ENCODE data around the gene GPR107. TPM values are rescaled to one million over a fixed set of nuclear protein-coding genes. Genes with fewer than 3 reads are reported as not detected.

Gene GPR107
- total and polyA plus RNA-seq, 2 experiments from 2014 or later = 10.6 to 25.6 TPM

DNA sequence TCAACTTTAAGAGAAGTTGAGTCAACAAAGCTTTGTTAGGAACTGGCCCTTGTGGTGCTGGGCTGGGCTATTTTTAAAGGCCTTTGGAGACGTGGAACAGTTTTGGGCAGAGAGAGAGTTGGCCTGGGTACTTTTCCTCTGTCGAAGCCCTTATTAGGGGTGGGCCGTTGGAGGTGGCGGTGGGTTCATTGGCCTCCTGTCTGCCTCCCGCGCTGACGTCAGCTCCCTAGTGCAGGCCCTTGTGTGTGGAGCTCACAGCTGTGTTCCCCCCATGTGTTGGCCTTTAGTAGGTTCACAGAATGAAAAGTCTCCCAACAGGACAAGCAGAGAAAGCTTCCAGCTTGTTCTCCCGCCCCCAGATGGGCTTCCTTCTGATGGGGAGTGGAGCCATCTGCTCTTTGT lies 121.2 kb downstream of the GPR107 start:
- H3K36me3 ChIP-seq (replicated peaks; ENCODE audit: insufficient read depth, low read depth) = no peaks in the 10 kb centered on the region
- peaks cover 10% of the 10 kb centered on the region for H3K4me1 ChIP-seq (ENCODE audit: insufficient read depth)
- TF ChIP-seq EZH2 (IDR thresholded peaks at IDR 0.05; ENCODE audit: borderline replicate concordance) = no peak
- TF ChIP-seq, protein P1, sequence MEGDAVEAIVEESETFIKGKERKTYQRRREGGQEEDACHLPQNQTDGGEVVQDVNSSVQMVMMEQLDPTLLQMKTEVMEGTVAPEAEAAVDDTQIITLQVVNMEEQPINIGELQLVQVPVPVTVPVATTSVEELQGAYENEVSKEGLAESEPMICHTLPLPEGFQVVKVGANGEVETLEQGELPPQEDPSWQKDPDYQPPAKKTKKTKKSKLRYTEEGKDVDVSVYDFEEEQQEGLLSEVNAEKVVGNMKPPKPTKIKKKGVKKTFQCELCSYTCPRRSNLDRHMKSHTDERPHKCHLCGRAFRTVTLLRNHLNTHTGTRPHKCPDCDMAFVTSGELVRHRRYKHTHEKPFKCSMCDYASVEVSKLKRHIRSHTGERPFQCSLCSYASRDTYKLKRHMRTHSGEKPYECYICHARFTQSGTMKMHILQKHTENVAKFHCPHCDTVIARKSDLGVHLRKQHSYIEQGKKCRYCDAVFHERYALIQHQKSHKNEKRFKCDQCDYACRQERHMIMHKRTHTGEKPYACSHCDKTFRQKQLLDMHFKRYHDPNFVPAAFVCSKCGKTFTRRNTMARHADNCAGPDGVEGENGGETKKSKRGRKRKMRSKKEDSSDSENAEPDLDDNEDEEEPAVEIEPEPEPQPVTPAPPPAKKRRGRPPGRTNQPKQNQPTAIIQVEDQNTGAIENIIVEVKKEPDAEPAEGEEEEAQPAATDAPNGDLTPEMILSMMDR (IDR thresholded peaks at IDR 0.05; ENCODE audit: poor library complexity) = no peak
- TF ChIP-seq EZH2phosphoT487 (IDR thresholded peaks at IDR 0.05; ENCODE audit: low read depth, severe bottlenecking, unreplicated experiment) = no peak
- no peaks in the 10 kb centered on the region for H3K27me3 ChIP-seq
- H3K4me3 ChIP-seq = no peak overlapping the region
- H3K4me2 ChIP-seq = no peak overlapping the region
- no peak overlapping the region for H3K27ac ChIP-seq
- no peaks in the 10 kb centered on the region for H3K9me2 ChIP-seq (replicated peaks; ENCODE audit: insufficient read depth)
- H2AFZ ChIP-seq = no peak overlapping the region
- peaks cover 45% of the 10 kb centered on the region for H3K79me2 ChIP-seq
- no peak for DNase-seq (ENCODE audit: low spot score)
- H4K20me1 ChIP-seq (ENCODE audit: insufficient read depth, poor library complexity, severe bottlenecking) = no peaks in the 10 kb centered on the region
- WGBS (ENCODE audit: low lambda C conversion rate, missing lambda C conversion rate) = 89% methylated on average over 8 of the region's 8 CpGs
- no peaks in the 10 kb centered on the region for H3K9me3 ChIP-seq (ENCODE audit: low read depth)

DNA sequence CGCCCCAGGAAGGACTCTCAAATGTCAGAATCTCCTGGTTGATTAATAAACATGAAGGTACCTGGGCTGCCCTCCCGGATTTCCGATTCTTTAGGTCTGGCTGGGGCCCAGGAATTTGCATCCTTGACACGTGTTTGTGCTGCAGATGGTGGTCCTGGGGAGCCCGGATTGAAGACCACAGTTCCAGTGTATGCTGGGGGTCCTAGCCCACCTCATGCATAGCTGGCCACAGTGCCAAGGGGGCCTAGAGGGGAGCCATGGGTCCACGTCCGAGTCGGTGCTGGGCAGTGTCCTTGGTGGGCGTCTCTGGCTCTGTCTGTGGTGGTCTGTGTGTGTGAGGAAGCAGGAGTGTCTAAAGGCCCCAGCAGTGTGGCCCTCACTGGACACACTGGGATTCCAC lies 121.6 kb downstream of the GPR107 start:
- no peak overlapping the region for H3K4me2 ChIP-seq

DNA sequence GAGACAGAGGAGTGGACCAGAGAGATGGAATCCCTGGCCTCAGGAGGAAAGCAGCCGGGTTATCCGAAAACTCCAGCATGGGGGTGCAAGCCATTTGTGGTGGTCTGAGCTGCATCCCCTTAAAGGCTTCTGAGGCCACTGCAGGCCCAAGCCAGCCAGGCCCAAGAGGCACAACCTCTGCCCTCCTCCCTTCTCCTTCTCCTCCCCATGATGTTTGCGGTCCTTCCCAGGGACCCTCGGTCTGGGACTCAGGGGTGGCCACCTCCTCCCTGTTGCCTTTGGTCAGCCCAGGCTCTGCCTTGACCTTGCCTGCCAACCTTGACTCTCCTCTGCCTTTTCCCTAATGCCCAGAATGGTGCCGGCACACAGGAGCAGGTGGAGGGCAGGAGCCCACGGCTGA lies 123.1 kb downstream of the GPR107 start:
- 95% methylated on average over 6 of the region's 6 CpGs for WGBS (ENCODE audit: low lambda C conversion rate, missing lambda C conversion rate)
- no peaks in the 10 kb centered on the region for H3K9me2 ChIP-seq (replicated peaks; ENCODE audit: insufficient read depth)
- H3K9me3 ChIP-seq (ENCODE audit: low read depth) = no peaks in the 10 kb centered on the region
- DNase-seq (ENCODE audit: low spot score) = no peak
- no peak overlapping the region for H2AFZ ChIP-seq
- no peaks in the 10 kb centered on the region for H3K36me3 ChIP-seq (replicated peaks; ENCODE audit: insufficient read depth, low read depth)
- TF ChIP-seq EZH2 (IDR thresholded peaks at IDR 0.05; ENCODE audit: borderline replicate concordance) (no peak), EZH2phosphoT487 (IDR thresholded peaks at IDR 0.05; ENCODE audit: low read depth, severe bottlenecking, unreplicated experiment) (no peak)
- TF ChIP-seq, protein P1 (IDR thresholded peaks at IDR 0.05; ENCODE audit: poor library complexity) = no peak
- H3K79me2 ChIP-seq = peaks cover 54% of the 10 kb centered on the region
- no peak overlapping the region for H3K27ac ChIP-seq
- H3K27me3 ChIP-seq = no peaks in the 10 kb centered on the region
- peaks cover 5% of the 10 kb centered on the region for H3K4me1 ChIP-seq (ENCODE audit: insufficient read depth)
- no peaks in the 10 kb centered on the region for H4K20me1 ChIP-seq (ENCODE audit: insufficient read depth, poor library complexity, severe bottlenecking)
- H3K4me2 ChIP-seq = no peak overlapping the region
- H3K4me3 ChIP-seq = no peak overlapping the region

More for the DNA sequence above, 121.6 kb downstream of the GPR107 start:
- Histone ChIP-seq H3K79me2 (peaks cover 49% of the 10 kb centered on the region), H3K9me2 (replicated peaks; ENCODE audit: insufficient read depth) (no peaks in the 10 kb centered on the region), H2AFZ (no peak overlapping the region), H3K27ac (no peak overlapping the region), H4K20me1 (ENCODE audit: insufficient read depth, poor library complexity, severe bottlenecking) (no peaks in the 10 kb centered on the region), H3K9me3 (ENCODE audit: low read depth) (no peaks in the 10 kb centered on the region), H3K36me3 (replicated peaks; ENCODE audit: insufficient read depth, low read depth) (no peaks in the 10 kb centered on the region), H3K4me1 (ENCODE audit: insufficient read depth) (peaks cover 10% of the 10 kb centered on the region), H3K27me3 (no peaks in the 10 kb centered on the region), H3K4me3 (no peak overlapping the region)
- 90% methylated on average over 9 of the region's 9 CpGs for WGBS (ENCODE audit: low lambda C conversion rate, missing lambda C conversion rate)
- DNase-seq (ENCODE audit: low spot score) = no peak
- TF ChIP-seq EZH2 (IDR thresholded peaks at IDR 0.05; ENCODE audit: borderline replicate concordance) (no peak), EZH2phosphoT487 (IDR thresholded peaks at IDR 0.05; ENCODE audit: low read depth, severe bottlenecking, unreplicated experiment) (no peak)
- TF ChIP-seq, protein P1 (IDR thresholded peaks at IDR 0.05; ENCODE audit: poor library complexity) = no peak

Measured in hepatocyte (in vitro differentiated cells).